ENCODE data around the gene SUGP2.

Gene SUGP2

DNA sequence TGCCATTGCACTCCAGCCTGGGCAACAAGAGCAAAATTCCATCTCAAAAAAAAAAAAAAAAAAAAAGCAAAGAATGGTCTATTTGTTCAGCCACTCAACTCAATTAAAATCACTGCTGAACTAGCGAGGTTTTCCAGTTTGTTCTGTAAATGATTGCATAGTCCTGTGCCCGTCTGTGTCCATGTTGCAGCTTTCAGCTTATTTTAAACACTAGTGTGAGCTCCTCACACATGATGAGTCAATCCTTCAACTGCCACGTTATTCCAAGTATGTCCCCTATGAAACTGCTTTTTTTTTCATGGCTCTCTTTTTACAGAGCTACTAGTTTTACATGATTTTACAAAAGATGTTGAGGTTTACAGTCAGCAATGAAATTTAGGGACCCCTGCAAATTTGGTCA lies 12.2 kb downstream of the SUGP2 start:
- intact Hi-C loops (cut with DNase I; ENCODE audit: low total_unique reads), result no loop called here
- TF ChIP-seq, protein P1, sequence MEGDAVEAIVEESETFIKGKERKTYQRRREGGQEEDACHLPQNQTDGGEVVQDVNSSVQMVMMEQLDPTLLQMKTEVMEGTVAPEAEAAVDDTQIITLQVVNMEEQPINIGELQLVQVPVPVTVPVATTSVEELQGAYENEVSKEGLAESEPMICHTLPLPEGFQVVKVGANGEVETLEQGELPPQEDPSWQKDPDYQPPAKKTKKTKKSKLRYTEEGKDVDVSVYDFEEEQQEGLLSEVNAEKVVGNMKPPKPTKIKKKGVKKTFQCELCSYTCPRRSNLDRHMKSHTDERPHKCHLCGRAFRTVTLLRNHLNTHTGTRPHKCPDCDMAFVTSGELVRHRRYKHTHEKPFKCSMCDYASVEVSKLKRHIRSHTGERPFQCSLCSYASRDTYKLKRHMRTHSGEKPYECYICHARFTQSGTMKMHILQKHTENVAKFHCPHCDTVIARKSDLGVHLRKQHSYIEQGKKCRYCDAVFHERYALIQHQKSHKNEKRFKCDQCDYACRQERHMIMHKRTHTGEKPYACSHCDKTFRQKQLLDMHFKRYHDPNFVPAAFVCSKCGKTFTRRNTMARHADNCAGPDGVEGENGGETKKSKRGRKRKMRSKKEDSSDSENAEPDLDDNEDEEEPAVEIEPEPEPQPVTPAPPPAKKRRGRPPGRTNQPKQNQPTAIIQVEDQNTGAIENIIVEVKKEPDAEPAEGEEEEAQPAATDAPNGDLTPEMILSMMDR (IDR thresholded peaks at IDR 0.05), result no peak
- Histone ChIP-seq H3K27me3 (no peaks in the 10 kb centered on the region), H3K4me1 (no peaks in the 10 kb centered on the region), H3K4me3 (no peak overlapping the region), H3K27ac (no peak overlapping the region), H3K36me3 (peaks cover 45 to 75% (median 71%) of the 10 kb centered on the region in 3 donors), H3K9me3 (no peaks in the 10 kb centered on the region)
- no peak for DNase-seq

DNA sequence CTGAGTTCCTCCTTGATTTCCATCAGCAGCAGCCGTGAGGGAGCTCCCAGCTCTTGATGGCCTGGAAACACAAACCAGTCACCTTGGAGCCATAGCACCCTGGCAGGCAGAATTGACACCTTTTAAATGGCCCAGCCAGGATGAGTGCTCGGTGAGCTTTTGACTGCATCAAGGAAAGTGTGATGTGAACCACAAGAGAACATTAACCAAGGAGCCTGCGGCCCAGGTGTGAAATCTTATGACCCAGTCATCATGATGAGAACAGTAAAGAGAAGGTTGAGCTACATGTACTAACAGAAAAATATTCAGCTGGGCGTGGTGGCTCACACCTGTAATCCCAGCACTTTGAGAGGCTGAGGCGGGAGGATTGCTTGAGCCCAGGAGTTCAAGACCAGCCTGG lies 22.8 kb downstream of the SUGP2 start:
- no peak for DNase-seq
- TF ChIP-seq, protein P1 (IDR thresholded peaks at IDR 0.05), result no peak
- H3K27ac ChIP-seq, result no peak overlapping the region
- intact Hi-C loops (cut with DNase I; ENCODE audit: low total_unique reads), result no loop called here
- H3K9me3 ChIP-seq, result no peaks in the 10 kb centered on the region
- H3K4me3 ChIP-seq, result no peak overlapping the region
- no peaks in the 10 kb centered on the region for H3K4me1 ChIP-seq
- H3K27me3 ChIP-seq, result no peaks in the 10 kb centered on the region
- H3K36me3 ChIP-seq, result peaks cover 62 to 96% (median 64%) of the 10 kb centered on the region in 3 donors

- TF ChIP-seq, protein P1 (IDR thresholded peaks at IDR 0.05), result no peak
- Histone ChIP-seq H3K36me3 (peaks cover 67 to 98% (median 70%) of the 10 kb centered on the region in 3 donors), H3K27ac (no peak overlapping the region), H3K9me3 (no peaks in the 10 kb centered on the region), H3K4me1 (no peaks in the 10 kb centered on the region), H3K27me3 (no peaks in the 10 kb centered on the region), H3K4me3 (no peak overlapping the region)
- no peak for DNase-seq
- intact Hi-C loops (cut with DNase I; ENCODE audit: low total_unique reads), result no loop called here
Observed at GRCh38 chr19:19009951-19010350, 23.4 kb downstream of the SUGP2 start.

- H3K27me3 ChIP-seq, result no peaks in the 10 kb centered on the region
Observed at GRCh38 chr19:19006213-19006612, 27.1 kb downstream of the SUGP2 start.

GRCh38 chr19:19004144-19004543 lies 29.2 kb downstream of the SUGP2 start:
- intact Hi-C loops (cut with DNase I; ENCODE audit: low total_unique reads), result no loop called here
- H3K4me3 ChIP-seq, result no peak overlapping the region
- H3K4me1 ChIP-seq, result no peaks in the 10 kb centered on the region
- no peak for DNase-seq
- H3K9me3 ChIP-seq, result no peaks in the 10 kb centered on the region
- TF ChIP-seq, protein P1 (IDR thresholded peaks at IDR 0.05), result no peak
- H3K36me3 ChIP-seq, result peaks cover 65 to 96% (median 89%) of the 10 kb centered on the region in 3 donors
- no peaks in the 10 kb centered on the region for H3K27me3 ChIP-seq
- H3K27ac ChIP-seq, result no peak overlapping the region

More at GRCh38 chr19:19006213-19006612, 27.1 kb downstream of the SUGP2 start:
- no peaks in the 10 kb centered on the region for H3K9me3 ChIP-seq
- peaks cover 77 to 96% (median 82%) of the 10 kb centered on the region in 3 donors for H3K36me3 ChIP-seq
- H3K27ac ChIP-seq, result no peak overlapping the region
- H3K4me1 ChIP-seq, result no peaks in the 10 kb centered on the region
- TF ChIP-seq, protein P1 (IDR thresholded peaks at IDR 0.05), result no peak
- no peak for DNase-seq
- no peak overlapping the region for H3K4me3 ChIP-seq
- intact Hi-C loops (cut with DNase I; ENCODE audit: low total_unique reads), result no loop called here

All from tibial artery (tissue), 4 donors.